Sciatic nerve (tissue), 2 donors: ENCODE measurements around the gene ARHGAP12. TPM values are rescaled to one million over a fixed set of nuclear protein-coding genes. Genes with fewer than 3 reads are reported as not detected.
"Not testable (repeated sequence)": the region's sequence is repeated elsewhere in the genome, so short reads cannot be mapped to it uniquely, and the experiment has no call there.

ENCODE experiments used
- ATAC-seq: fragments of 200-7000 bp; cut with Tn5 transposase; one replicate; pipeline ENCODE4 v1.9.1; 2020; ENCODE audit warnings: mild to moderate bottlenecking, moderate library complexity
- DNase-seq: peaks from one replicate; pipeline ENCODE4 v3.0.0-alpha.2; 2020; ENCODE audit warnings: low spot score
- intact Hi-C: fragments of 100-400 bp; cut with DNase I; formaldehyde crosslinking; loops from one replicate; pipeline ENCODE4 v1.14.2; 2022
- total RNA-seq: library from RNA; stranded (reverse); fragmentation: NEBNext Ultra II Directional; extraction: Animal tissue kit (Norgen Biotek cat#: 25700); gene quantifications from one replicate; pipeline ENCODE4 v1.2.1, GENCODE V29; 2021
- donor health status: DM: no; HTN: no; CAD: no.
- donor health status: DM: no; HTN: no; CAD: no.

Gene ARHGAP12
- total RNA-seq, 1 donor from 2014 or later, result 57.0 TPM

DNA sequence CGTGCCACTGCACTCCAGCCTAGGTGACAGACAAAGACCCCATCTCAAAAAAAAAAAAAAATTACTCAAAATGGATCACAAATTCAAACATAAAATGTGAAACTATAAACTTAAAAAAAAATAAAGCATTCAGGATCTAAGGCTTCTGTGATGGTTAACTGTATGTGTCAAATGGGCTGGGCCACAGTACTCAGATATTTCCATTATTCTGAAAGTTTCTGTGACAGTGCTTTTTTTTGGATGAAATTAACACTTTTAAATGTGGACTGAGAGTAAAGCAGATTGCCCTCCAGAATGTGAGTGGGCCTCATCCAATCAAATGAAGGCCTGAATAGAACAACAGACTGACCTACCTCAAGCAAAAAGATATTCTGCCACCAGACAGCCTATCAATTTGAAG is 26.0 kb downstream of the ARHGAP12 start:
- DNase-seq, result no peak
- ATAC-seq, result no peak
- intact Hi-C loops, result no loop called here

- intact Hi-C loops, result no loop called here
- no peak for ATAC-seq
- no peak for DNase-seq
Measured at GRCh38 chr10:31897506-31897905, 31.1 kb downstream of the ARHGAP12 start.

- intact Hi-C loops, result no loop called here
- DNase-seq (no peak), ATAC-seq (peak; percentile 83)
Measured at GRCh38 chr10:31896968-31897384, 31.7 kb downstream of the ARHGAP12 start.

DNA sequence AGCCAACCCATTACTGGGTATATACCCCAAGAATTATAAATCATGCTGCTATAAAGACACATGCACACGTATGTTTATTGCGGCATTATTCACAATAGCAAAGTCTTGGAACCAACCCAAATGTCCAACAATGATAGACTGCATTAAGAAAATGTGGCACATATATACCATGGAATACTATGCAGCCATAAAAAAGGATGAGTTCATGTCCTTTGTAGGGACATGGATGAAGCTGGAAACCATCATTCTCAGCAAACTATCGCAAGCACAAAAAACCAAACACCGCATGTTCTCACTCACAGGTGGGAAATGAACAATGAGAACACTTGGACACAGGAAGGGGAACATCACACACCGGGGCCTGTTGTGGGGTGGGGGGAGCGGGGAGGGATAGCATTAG is 32.9 kb downstream of the ARHGAP12 start:
- DNase-seq, intact Hi-C loops, ATAC-seq: not testable (repeated sequence)

- ATAC-seq, result no peak
Measured at GRCh38 chr10:31888442-31888841, 40.2 kb downstream of the ARHGAP12 start.

GRCh38 chr10:31887850-31888249 is 40.8 kb downstream of the ARHGAP12 start:
- ATAC-seq, result no peak
- intact Hi-C loops, result no loop called here
- DNase-seq, result no peak

More at GRCh38 chr10:31888442-31888841, 40.2 kb downstream of the ARHGAP12 start:
- no peak for DNase-seq
- intact Hi-C loops, result no loop called here

- ATAC-seq (no peak), DNase-seq (no peak)
- intact Hi-C loops, result no loop called here
Measured at GRCh38 chr10:31886885-31887284, 41.7 kb downstream of the ARHGAP12 start.

- intact Hi-C loops, result no loop called here
- ATAC-seq, result no peak
Measured at GRCh38 chr10:31885971-31886370, 42.7 kb downstream of the ARHGAP12 start.

GRCh38 chr10:31884386-31884785 is 44.2 kb downstream of the ARHGAP12 start:
- intact Hi-C loops, result no loop called here
- ATAC-seq (no peak), DNase-seq (no peak)

More at GRCh38 chr10:31885971-31886370, 42.7 kb downstream of the ARHGAP12 start:
- DNase-seq, result no peak

DNA sequence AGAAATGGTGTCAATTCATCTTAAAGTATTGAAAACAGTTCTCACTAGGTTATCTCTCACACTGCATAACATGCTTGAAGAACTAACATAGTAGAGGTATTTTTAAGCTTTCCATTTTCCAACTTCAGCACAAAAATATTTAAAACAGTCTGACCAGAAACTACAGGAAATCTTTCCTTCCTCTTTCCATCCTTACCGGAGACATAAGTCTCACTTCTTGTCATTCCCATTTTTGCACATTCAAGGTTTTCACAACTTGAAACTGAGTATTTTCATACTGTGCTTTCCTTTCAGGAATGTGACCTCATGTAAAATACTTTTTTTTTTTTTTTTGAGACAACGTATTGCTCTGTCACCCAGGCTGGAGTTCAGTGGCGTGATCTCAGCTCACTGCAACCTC is 45.2 kb downstream of the ARHGAP12 start:
- intact Hi-C loops, result no loop called here
- ATAC-seq (no peak), DNase-seq (no peak)

- intact Hi-C loops, result no loop called here
- ATAC-seq, result no peak
- no peak for DNase-seq
Measured at GRCh38 chr10:31878486-31878885, 50.1 kb downstream of the ARHGAP12 start.

DNA sequence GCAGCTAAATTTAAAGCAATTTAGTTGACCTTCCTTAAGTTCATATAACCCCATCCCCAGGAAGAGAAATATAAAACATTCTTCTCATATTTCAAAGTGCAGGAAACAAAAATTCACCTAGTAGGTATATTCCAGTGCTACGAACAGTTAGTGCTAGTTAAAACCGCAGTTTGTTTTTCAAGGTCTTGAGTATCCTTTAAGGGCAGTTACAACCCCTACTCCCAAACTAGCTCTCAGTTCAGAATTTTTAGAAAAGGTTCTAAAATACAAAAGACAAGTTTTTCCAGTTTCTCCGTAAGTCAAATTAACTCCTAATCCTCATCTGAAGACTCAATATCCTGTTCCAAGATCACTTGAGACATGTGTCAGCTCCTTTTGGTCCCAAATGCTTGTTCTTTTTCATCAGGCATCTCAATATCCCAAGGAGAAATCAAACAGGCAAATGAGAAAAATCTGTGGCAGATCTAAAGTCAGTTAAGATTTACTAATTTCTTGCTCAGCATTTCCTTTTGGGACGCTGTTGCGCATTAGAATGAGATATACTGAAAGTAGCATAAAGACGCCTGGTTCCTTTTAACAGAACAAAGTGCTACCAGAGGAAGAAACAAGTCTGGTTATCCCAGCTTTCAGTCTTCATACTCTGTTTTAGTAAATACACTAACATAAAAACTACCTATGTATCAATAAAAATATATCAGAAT is 51.8 kb downstream of the ARHGAP12 start:
- intact Hi-C loops, result no loop called here
- no peak for ATAC-seq
- no peak for DNase-seq

DNA sequence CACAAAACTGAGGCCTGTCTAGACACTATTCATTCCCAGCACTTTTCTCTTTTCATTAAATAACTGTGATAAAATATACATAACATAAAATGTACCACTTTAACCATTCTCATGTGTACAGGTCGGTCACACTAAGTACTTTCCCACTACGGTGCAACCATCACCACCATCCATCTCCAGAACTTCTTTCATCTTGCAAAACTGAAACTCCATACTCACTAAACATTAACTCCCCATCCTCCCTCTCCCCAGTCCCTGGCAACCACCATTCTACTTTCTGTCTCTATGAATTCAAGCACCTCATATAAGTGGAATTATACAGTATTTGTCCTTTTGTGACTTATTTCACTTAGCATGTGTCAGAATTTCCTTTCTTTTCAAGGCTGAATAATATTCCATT is 53.0 kb downstream of the ARHGAP12 start:
- ATAC-seq (no peak), DNase-seq (no peak)
- intact Hi-C loops, result no loop called here

DNA sequence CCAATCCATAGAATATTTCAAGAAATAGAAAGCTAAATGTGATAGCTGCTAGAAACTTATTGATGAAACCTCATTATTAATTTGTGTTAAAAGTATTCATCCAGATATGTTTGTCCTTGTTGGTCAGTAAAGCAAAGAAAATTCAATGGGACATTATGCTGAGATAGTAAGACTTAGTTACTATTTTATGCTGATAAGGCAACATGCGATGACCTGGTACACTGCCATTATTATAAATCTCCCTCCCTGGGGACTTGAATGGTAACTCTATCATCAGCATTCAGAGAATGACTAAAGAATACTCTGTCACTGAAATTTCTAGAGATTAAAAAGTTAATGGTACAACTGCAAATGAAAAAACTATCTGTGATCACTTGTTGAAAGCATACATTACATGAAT is 54.9 kb downstream of the ARHGAP12 start:
- intact Hi-C loops, result no loop called here
- DNase-seq (no peak), ATAC-seq (no peak)

GRCh38 chr10:31871266-31872065 is 57.2 kb downstream of the ARHGAP12 start:
- intact Hi-C loops, result no loop called here
- no peak for ATAC-seq
- DNase-seq, result no peak

GRCh38 chr10:31867646-31868045 is 61.0 kb downstream of the ARHGAP12 start:
- no peak for DNase-seq
- ATAC-seq, result no peak
- intact Hi-C loops, result loop anchor here (10.0 kb wide), 1 partner anchor 57 kb away; the partner anchor contains the start of gene ARHGAP12

DNA sequence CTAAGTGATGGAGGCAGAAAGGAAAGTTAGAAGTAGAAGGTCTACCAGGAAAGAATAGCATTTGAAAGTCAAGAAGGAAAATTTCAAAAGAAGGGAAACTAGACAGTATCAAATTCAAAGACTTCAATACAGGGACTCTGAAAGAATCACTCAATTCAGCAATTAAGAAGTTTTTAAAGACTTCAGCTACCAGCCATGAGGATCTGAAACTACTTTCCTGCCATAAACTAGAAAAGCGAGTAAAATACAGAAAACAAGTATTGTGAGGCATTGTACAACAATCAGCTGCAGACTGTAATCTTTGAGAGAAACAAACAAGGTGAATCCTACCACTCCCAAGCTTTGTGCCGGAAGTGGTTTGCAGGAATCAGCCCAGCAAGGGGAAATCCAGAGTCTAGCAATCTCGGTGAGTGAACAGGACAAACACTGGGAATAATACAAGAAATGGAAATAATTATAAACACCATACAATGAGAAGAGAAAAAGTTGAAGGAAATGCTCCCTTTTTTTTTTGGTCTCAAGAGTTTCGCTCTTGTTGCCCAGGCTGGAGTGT is 62.4 kb downstream of the ARHGAP12 start:
- ATAC-seq, result no peak
- intact Hi-C loops, result loop anchor here (10.0 kb wide), 1 partner anchor 59 kb away; the partner anchor contains the start of gene ARHGAP12
- DNase-seq, result no peak

DNA sequence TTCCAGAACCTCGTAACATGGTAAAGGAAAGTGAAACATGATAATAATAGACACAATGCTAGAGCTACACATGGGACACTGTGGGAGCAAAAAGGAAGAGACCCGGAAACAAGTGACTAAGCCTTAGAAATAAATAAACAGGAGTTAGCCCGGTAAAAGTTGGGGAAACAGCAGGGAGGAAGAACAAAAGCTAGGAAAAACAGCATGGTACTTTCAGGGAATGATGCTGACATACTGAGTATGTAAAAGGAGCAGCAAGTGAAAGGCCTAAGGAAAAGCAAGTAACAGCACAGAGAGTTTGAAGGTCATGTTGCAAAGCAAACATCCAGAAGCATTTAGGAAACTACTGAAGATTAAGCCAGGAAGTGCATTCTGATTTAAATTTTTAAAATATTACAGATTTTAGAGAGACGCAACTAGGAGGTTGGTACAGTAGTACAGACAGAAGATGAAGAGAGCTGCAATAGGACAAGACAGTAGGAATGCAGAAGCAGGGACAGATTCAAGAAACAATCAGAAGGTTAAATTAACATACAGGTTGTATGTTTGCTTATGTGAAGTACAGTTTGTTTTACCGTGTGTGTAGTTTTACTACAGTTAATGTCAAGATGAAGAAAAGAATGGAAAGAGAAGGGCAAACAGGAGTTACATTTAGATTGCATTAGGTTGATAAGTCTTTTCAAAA is 63.7 kb downstream of the ARHGAP12 start:
- ATAC-seq (no peak), DNase-seq (no peak)
- intact Hi-C loops, result loop anchor here (10.0 kb wide), 1 partner anchor 60 kb away; the partner anchor contains the start of gene ARHGAP12

- no peak for DNase-seq
- intact Hi-C loops, result no loop called here
- ATAC-seq, result no peak
Measured at GRCh38 chr10:31855033-31855432, 73.6 kb downstream of the ARHGAP12 start.
